HG03103 (cell line): Measurements from ENCODE around the gene BICD1.

Experiments
- ATAC-seq: cut with Tn5 transposase; IDR thresholded peaks from one replicate; pipeline ENCODE4 v1.9.1; 2021; ENCODE audit warnings: low read depth; ENCODE audit not compliant: unreplicated experiment

Gene BICD1

GRCh38 chr12:32139064-32139421 is 32.4 kb downstream of the BICD1 start:
- peak; percentile 92 for ATAC-seq

GRCh38 chr12:32140877-32141276 is 34.2 kb downstream of the BICD1 start:
- no peak for ATAC-seq

GRCh38 chr12:32145096-32145495 is 38.4 kb downstream of the BICD1 start:
- ATAC-seq, result no peak

DNA sequence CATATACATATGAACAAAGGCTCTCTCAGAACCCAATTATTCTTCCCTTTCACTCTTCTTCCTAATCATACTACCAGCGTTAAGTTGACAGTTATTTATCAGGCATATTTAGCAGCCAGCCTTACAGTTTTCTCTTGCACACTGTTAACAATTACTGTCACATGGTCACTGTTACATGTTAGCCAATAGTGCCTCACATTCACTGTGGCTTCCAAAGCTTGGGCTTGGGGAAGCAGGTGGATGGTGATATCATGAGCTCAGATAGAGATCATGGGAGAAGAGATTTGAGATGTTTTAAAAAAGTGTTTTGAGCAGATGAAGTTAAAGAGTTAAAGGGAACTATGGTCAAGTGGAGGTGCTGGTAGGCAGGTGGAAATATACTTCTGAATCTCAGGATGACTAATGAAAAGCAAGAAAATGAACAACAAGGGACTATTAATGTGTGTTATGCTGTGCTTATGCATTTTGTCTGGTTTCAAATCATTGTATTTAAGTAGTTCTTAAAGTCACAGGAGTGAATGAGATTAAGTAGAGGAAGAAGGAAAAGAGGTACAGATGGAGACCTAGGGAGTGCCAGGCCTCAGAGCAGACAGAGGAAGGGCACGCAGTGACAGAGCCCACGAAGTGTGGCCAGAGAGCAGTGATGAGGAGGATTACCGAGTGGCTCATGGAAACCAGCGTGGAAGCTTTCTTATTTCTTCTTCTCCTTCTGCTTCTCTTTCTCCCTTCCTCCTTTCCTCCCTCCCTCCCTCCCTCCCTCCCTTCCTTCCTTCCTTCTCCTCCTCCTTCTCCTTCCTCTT is 39.6 kb downstream of the BICD1 start:
- peak; percentile 74 for ATAC-seq

DNA sequence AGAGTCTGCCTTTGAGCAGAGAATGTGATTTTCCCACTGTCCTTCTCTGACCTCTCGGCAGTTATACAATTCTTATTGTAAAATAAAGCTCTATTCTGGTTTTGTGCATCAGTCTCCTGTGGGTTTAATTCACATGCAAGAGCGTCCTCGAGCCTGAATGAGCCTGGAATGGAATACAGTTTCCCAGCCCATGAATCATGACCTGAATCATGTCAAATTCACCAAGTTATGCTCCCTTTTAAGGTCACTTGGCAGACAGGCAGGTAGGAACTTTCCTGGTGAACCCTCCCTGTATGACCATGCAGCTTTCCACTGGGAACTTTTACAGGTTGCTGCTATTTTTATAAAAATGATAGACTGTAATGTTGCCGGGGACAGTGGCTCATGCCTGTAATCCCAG is 41.7 kb downstream of the BICD1 start:
- ATAC-seq, result no peak

- no peak for ATAC-seq
Measured at GRCh38 chr12:32149489-32149888, 42.8 kb downstream of the BICD1 start.

DNA sequence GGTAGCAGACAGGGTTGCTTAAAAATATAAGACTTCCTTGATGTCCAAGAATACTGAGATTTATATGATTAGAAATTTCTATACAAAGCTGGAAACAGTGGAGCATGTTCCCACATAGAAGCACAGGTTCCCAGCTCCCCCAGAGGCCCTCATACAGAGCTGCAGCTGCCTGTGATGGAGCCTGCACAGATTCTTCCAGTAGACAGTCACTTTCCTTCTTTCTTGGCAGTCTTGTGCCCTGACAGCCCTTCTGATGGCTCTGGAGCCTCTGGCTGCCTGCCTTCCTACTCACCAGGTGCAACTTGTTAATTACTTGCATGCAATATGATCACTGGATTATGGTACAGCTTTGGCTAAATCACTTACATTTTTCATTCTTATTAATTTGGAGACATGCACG is 44.4 kb downstream of the BICD1 start:
- ATAC-seq, result no peak

GRCh38 chr12:32151552-32151951 is 44.9 kb downstream of the BICD1 start:
- ATAC-seq, result no peak

GRCh38 chr12:32155041-32155440 is 48.4 kb downstream of the BICD1 start:
- no peak for ATAC-seq

DNA sequence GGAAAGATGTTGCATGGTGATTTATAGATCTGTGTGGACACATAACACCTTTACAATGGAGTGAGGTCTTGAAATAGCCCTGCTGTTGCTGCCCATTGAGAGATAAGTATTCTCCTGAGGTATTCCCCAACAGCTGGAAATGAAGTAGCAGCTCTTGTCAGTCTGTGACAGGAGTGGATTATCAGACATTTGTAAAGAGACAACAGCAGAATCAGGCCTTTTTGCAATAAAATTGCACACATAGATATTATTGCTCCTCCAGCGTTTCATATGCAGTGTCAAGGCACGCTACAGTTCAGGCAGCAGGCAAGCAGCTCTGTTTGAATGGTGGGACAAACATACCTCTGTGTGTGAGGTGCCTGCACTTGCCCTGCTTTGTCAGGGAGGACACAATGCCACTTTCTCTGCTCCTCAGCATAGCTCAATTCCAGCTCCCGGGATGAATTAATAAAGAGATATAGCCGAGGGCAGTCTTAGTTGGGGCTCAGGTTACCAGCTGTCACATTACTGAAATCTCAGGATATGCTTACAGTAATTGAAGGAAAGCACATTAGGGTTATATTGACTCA is 49.4 kb downstream of the BICD1 start:
- no peak for ATAC-seq

GRCh38 chr12:32158525-32158924 is 51.9 kb downstream of the BICD1 start:
- ATAC-seq, result no peak

GRCh38 chr12:32159381-32159780 is 52.7 kb downstream of the BICD1 start:
- no peak for ATAC-seq

GRCh38 chr12:32159925-32160324 is 53.3 kb downstream of the BICD1 start:
- ATAC-seq, result no peak

DNA sequence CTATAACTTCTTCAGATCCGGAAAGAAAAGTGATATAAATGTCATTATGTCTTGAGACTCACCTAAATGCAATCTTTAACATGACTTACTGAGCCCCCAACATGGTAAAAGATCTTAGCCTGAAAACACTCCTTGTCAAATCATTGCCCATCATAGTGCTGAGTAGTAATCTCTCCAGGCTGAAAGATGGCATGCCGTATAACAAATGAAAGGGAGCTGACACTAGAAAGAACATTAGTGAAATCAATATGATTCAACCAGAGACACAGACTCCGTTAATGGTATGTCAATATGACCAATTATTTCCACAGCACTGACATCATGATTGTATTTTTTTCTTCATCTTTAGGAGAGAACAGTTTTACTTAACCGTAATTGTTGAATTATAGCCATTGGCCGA is 54.4 kb downstream of the BICD1 start:
- no peak for ATAC-seq

DNA sequence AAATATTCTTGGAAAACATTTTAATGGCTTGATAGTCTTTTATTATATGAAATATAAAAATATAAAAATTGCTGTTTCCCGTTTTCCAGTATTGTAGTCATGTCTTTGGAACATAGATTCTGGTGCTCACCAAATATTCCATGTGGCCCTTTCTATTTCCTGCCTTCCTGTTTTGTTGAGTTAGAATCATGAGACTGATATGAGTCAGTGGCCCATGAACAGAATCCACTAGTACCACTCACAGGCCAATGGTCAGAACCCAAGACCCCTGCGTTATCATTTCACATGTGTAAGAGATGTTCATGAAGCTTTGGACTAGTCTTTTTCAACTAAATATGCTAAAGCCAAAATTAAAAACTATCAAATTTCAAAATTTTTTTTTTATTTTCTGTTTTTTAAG is 56.9 kb downstream of the BICD1 start:
- ATAC-seq, result no peak

- ATAC-seq, result no peak
Measured at GRCh38 chr12:32166510-32166909, 59.9 kb downstream of the BICD1 start.

DNA sequence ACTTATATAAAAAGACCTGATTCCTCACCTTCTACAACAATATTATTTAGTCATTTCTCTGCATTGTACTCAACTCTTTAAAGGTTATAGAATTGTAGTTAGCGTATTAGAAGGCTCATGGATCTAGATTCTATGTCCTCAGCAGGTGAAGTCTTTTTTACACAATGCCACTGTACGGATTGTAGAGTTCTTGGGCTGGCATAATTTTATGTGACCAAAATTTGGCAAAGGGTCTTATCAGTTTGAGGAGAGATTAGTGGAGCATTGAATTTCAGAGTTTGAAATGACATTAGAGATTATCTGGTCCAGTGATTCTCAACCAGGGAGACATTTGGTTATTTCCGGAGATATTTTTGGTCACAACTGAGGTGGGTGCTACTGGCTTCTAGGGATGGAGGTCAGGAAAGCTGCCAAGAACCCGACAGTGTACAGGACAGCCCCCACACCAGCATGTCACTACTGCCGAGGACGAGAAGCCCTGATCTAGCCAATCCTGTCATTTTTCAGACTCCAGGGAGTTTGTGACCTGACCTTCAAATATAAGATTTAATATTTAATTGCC is 63.9 kb downstream of the BICD1 start:
- no peak for ATAC-seq

GRCh38 chr12:32171211-32171610 is 64.6 kb downstream of the BICD1 start:
- ATAC-seq, result no peak

DNA sequence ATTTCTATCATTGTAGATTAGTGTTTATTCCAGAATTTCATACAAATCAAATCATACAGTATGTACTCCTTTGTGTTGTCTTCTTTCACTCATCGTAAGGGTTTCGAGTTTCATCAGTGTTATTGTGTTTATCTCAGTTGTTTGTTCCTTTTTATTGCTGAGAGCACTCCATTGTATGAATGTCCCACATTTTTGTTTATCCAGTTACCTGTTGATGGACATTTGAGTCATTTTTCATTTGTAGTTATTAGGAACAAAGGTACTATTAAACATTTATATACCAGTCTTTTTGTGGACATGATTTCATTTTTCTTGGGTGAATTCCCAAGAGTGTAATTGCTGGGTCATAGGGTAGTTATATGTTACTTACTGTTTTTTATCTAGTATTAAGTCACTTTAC is 70.0 kb downstream of the BICD1 start:
- no peak for ATAC-seq

GRCh38 chr12:32178341-32179010 is 71.8 kb downstream of the BICD1 start:
- no peak for ATAC-seq

GRCh38 chr12:32179011-32179395 is 72.4 kb downstream of the BICD1 start:
- no peak for ATAC-seq
